Sigmoid colon (tissue), 4 donors: ENCODE data around the gene PPM1G.

Experiments
- EP300 ChIP-seq, 4 donors: sonication (generic); formaldehyde crosslinking; IDR thresholded peaks; one replicate each; pipeline ENCODE4 v1.6.1; 2017; ENCODE audit warnings: antibody characterized with exemption in 4 of 4
- POLR2A ChIP-seq, 2 donors: fragments of 450-650 bp; IDR thresholded peaks; one replicate each; pipeline ENCODE4 v1.6.1; 2016; ENCODE audit warnings: antibody characterized with exemption in 2 of 2, mild to moderate bottlenecking in 2 of 2, moderate library complexity in 2 of 2
- POLR2AphosphoS5 ChIP-seq, 4 donors: sonication (generic); formaldehyde crosslinking; IDR thresholded peaks; one replicate each; pipeline ENCODE4 v1.6.1; 2017; ENCODE audit warnings: antibody characterized with exemption in 4 of 4
- TF ChIP-seq, protein P1 (sequence below), 4 experiments: fragments of 450-650 bp in 3 of 4; fragments of 200-600 bp in 1 of 4; IDR thresholded peaks; one replicate each; pipeline ENCODE4 v1.5.1; 2016 to 2019; ENCODE audit warnings: antibody characterized with exemption in 4 of 4, mild to moderate bottlenecking in 3 of 4, moderate library complexity in 2 of 4

DNA sequence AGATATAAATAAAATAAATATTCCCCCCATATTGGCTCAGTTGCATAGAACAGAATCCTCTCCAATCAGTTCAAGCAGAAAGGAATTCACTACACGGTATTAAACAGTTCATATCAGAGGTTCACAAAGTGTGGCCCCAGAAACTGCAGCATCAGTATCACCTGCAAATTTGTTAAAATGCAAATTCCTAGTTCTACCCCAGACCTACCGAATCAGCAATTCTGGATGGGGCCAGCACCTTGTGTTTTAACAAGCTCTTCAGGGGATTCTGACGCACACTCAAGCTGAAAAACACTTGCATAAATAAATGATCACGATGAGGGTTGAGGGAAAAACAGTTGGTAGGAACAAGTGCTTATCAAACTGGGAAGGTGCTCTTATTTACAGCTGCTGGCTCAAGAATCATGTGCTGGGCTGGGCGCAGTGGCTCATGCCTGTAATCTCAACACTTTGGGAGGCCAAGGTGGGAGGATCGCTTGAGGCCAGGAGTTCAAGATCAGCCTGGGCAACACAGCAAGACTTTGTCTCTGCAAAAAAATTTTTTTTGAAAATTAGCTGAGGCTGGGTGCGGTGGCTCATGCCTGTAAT lies 59.2 kb downstream of the PPM1G start:
- TF ChIP-seq, protein P1, sequence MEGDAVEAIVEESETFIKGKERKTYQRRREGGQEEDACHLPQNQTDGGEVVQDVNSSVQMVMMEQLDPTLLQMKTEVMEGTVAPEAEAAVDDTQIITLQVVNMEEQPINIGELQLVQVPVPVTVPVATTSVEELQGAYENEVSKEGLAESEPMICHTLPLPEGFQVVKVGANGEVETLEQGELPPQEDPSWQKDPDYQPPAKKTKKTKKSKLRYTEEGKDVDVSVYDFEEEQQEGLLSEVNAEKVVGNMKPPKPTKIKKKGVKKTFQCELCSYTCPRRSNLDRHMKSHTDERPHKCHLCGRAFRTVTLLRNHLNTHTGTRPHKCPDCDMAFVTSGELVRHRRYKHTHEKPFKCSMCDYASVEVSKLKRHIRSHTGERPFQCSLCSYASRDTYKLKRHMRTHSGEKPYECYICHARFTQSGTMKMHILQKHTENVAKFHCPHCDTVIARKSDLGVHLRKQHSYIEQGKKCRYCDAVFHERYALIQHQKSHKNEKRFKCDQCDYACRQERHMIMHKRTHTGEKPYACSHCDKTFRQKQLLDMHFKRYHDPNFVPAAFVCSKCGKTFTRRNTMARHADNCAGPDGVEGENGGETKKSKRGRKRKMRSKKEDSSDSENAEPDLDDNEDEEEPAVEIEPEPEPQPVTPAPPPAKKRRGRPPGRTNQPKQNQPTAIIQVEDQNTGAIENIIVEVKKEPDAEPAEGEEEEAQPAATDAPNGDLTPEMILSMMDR (IDR thresholded peaks at IDR 0.05), result no peak
- TF ChIP-seq POLR2A (IDR thresholded peaks at IDR 0.05) (no peak), EP300 (IDR thresholded peaks at IDR 0.05) (no peak), POLR2AphosphoS5 (IDR thresholded peaks at IDR 0.05) (no peak)
